COLO829 (cell line): Measurements from ENCODE around the gene SLC25A10.
"Not testable (repeated sequence)": the region's sequence is repeated elsewhere in the genome, so short reads cannot be mapped to it uniquely, and the experiment has no call there.

ENCODE experiments used
- DNase-seq: peaks from one replicate; pipeline ENCODE4 v3.0.0; 2012; ENCODE audit warnings: low spot score

SLC25A10 gene

GRCh38 chr17:81722184-81723120 is 10.4 kb downstream of the SLC25A10 start:
- no peak for DNase-seq

- no peak for DNase-seq
These were observed 11.6 kb downstream of the SLC25A10 start for GRCh38 chr17:81723651-81724209.

- DNase-seq, result no peak
These were observed 13.4 kb downstream of the SLC25A10 start for GRCh38 chr17:81725439-81725838.

GRCh38 chr17:81726004-81726403 is 13.9 kb downstream of the SLC25A10 start:
- DNase-seq, result no peak

- no peak for DNase-seq
These were observed 15.4 kb downstream of the SLC25A10 start for GRCh38 chr17:81727324-81728031.

- DNase-seq, result peak; percentile 93
These were observed 21.7 kb downstream of the SLC25A10 start for GRCh38 chr17:81733507-81734404.

- DNase-seq, result no peak
These were observed 22.6 kb downstream of the SLC25A10 start for GRCh38 chr17:81734405-81735263.

GRCh38 chr17:81735264-81736102 is 23.4 kb downstream of the SLC25A10 start:
- DNase-seq, result no peak

GRCh38 chr17:81737947-81738800 is 26.1 kb downstream of the SLC25A10 start:
- no peak for DNase-seq

GRCh38 chr17:81738801-81739393 is 26.8 kb downstream of the SLC25A10 start:
- DNase-seq, result no peak

GRCh38 chr17:81739593-81739992 is 27.5 kb downstream of the SLC25A10 start:
- DNase-seq, result not testable (repeated sequence)

- no peak for DNase-seq
These were observed 28.4 kb downstream of the SLC25A10 start for GRCh38 chr17:81740395-81740961.

GRCh38 chr17:81741049-81741593 is 29.0 kb downstream of the SLC25A10 start:
- DNase-seq, result no peak

GRCh38 chr17:81741594-81742452 is 29.7 kb downstream of the SLC25A10 start:
- DNase-seq, result no peak
